SK-N-SH (cell line): ENCODE data around the gene CAPRIN2. TPM values are rescaled to one million over a fixed set of nuclear protein-coding genes. Genes with fewer than 3 reads are reported as not detected.

ENCODE experiments used
- CTCF ChIA-PET: fragments of 300-600, 350-600 bp; formaldehyde crosslinking; extraction: SDS; loops from one replicate; lab custom pipeline; 2021; lab: Yijun Ruan, JAX
- POLR2A ChIA-PET: fragments of 350-600 bp; sonication (Branson Sonifier 250); formaldehyde crosslinking; extraction: SDS; loops from one replicate; lab custom pipeline; 2020; ENCODE audit warnings: antibody characterized with exemption, inconsistent platforms; lab: Yijun Ruan, JAX
- DNase-seq: peaks from one replicate; pipeline ENCODE4 v3.0.0; 2012
- H2AFZ ChIP-seq: fragments of 200-600 bp; sonication (generic); 2 replicates; pipeline ENCODE4 v1.8.1; 2016; ENCODE audit warnings: antibody characterized with exemption, mild to moderate bottlenecking, low read depth
- H3F3A ChIP-seq: fragments of 200-600 bp; sonication (generic); replicated peaks from 2 replicates; pipeline ENCODE3; 2016; ENCODE audit warnings: antibody characterized with exemption, mild to moderate bottlenecking; ENCODE audit not compliant: insufficient read depth
- H3K27ac ChIP-seq, 2 experiments: fragments of 200-500 bp in 1 of 2; fragments of 200-600 bp in 1 of 2; sonication (Bioruptor generic) in 1 of 2; sonication (generic), shearing (Covaris generic) in 1 of 2; 2 replicates each; pipeline versions ENCODE4 v1.5.1 to v1.6.1; 2014 to 2016; ENCODE audit warnings: low read depth in 2 of 2, inconsistent platforms in 1 of 2, low read length in 1 of 2, mild to moderate bottlenecking in 1 of 2, mixed read lengths in 1 of 2
- H3K27me3 ChIP-seq: fragments of 200-600 bp; sonication (generic), shearing (Covaris generic); 2 replicates; pipeline ENCODE4 v1.6.1; 2016; ENCODE audit warnings: mixed run types; ENCODE audit not compliant: insufficient read depth
- H3K36me3 ChIP-seq, 2 experiments: fragments of 200-500 bp in 1 of 2; fragments of 200-600 bp in 1 of 2; sonication (Bioruptor generic) in 1 of 2; sonication (generic) in 1 of 2; replicated peaks in 1 of 2; 2 replicates each; pipeline versions ENCODE3 to v1.5.1; 2014 to 2016; ENCODE audit warnings: low read length in 1 of 2, mild to moderate bottlenecking in 1 of 2; ENCODE audit not compliant: insufficient read depth in 2 of 2, control insufficient read depth in 1 of 2
- H3K4me1 ChIP-seq, 2 experiments: fragments of 200-500 bp in 1 of 2; fragments of 200-600 bp in 1 of 2; sonication (Bioruptor generic) in 1 of 2; sonication (generic), shearing (Covaris generic) in 1 of 2; 2 replicates each; pipeline versions ENCODE4 v1.5.1 to v1.6.1; 2014 to 2016; ENCODE audit warnings: low read depth in 1 of 2, low read length in 1 of 2, mixed run types in 1 of 2; ENCODE audit not compliant: insufficient read depth in 2 of 2, control insufficient read depth in 1 of 2
- H3K4me2 ChIP-seq: fragments of 200-600 bp; sonication (generic), shearing (Covaris generic); 2 replicates; pipeline ENCODE4 v1.6.1; 2017; ENCODE audit warnings: mixed run types
- H3K4me3 ChIP-seq, 2 experiments: fragments of 200-500 bp in 1 of 2; fragments of 200-600 bp in 1 of 2; sonication (Bioruptor generic) in 1 of 2; sonication (generic), shearing (Covaris generic) in 1 of 2; 2 replicates each; pipeline versions ENCODE4 v1.5.1 to v1.8.1; 2014 to 2016; ENCODE audit warnings: low read depth in 2 of 2, inconsistent platforms in 1 of 2, low read length in 1 of 2, mild to moderate bottlenecking in 1 of 2, mixed read lengths in 1 of 2, moderate library complexity in 1 of 2
- H3K79me2 ChIP-seq: fragments of 200-600 bp; sonication (generic); 2 replicates; pipeline ENCODE4 v1.8.1; 2017; ENCODE audit warnings: mild to moderate bottlenecking; ENCODE audit not compliant: insufficient read depth
- H3K9ac ChIP-seq: fragments of 200-600 bp; sonication (generic); 2 replicates; pipeline ENCODE4 v1.6.1; 2017; ENCODE audit warnings: mixed run types
- H3K9me2 ChIP-seq: fragments of 200-600 bp; sonication (generic); 2 replicates; pipeline ENCODE4 v1.6.1; 2017; ENCODE audit warnings: mixed run types
- H3K9me3 ChIP-seq: fragments of 200-600 bp; sonication (generic); 2 replicates; pipeline ENCODE4 v1.6.1; 2017; ENCODE audit warnings: mixed run types, mild to moderate bottlenecking, moderate library complexity
- H4K20me1 ChIP-seq: fragments of 200-600 bp; sonication (generic); 2 replicates; pipeline ENCODE4 v1.6.1; 2017; ENCODE audit warnings: mild to moderate bottlenecking, mixed run types; ENCODE audit not compliant: insufficient read depth
- CHD2 ChIP-seq: fragments of 150-350 bp; IDR thresholded peaks from 2 replicates; pipeline ENCODE4 v1.6.1; 2018; ENCODE audit warnings: low read length; ENCODE audit not compliant: partially characterized antibody
- CTCF ChIP-seq: fragments of 200-600 bp; sonication (generic); IDR thresholded peaks from 2 replicates; pipeline ENCODE4 v1.6.1; 2017; ENCODE audit warnings: antibody characterized with exemption, mild to moderate bottlenecking, moderate library complexity
- ELF1 ChIP-seq: IDR thresholded peaks from 2 replicates; pipeline ENCODE4 v1.4.0; 2012
- EZH2phosphoT487 ChIP-seq: fragments of 200-600 bp; sonication (generic); IDR thresholded peaks from 2 replicates; pipeline ENCODE4 v1.6.1; 2017; ENCODE audit warnings: low read depth, mixed run types, mild to moderate bottlenecking, antibody characterized with exemption, moderate library complexity, borderline replicate concordance
- FOXJ3 ChIP-seq: sonication (generic); formaldehyde crosslinking; IDR thresholded peaks from 2 replicates; pipeline ENCODE4 v1.5.1; 2020; ENCODE audit warnings: mild to moderate bottlenecking, missing genetic modification reagents
- FOXM1 ChIP-seq: IDR thresholded peaks from 2 replicates; pipeline ENCODE4 v1.4.0; 2012; ENCODE audit warnings: low read depth, mild to moderate bottlenecking
- JUND ChIP-seq: IDR thresholded peaks from 2 replicates; pipeline ENCODE4 v1.4.0; 2012
- MEF2A ChIP-seq: IDR thresholded peaks from 2 replicates; pipeline ENCODE4 v1.4.0; 2012; ENCODE audit warnings: low read depth, borderline replicate concordance
- MXI1 ChIP-seq: IDR thresholded peaks from 2 replicates; pipeline ENCODE4 v1.6.1; 2012; ENCODE audit warnings: mild to moderate bottlenecking, low read depth, low read length, improper control_type of control experiment
- NRF1 ChIP-seq: IDR thresholded peaks from 2 replicates; pipeline ENCODE4 v1.6.1; 2012; ENCODE audit warnings: low read depth, mild to moderate bottlenecking, low read length
- PBX3 ChIP-seq: IDR thresholded peaks from 2 replicates; pipeline ENCODE4; 2012
- POLR2AphosphoS5 ChIP-seq: IDR thresholded peaks from 2 replicates; pipeline ENCODE4 v1.6.1; 2012; ENCODE audit warnings: low read depth, low read length
- RAD21 ChIP-seq: IDR thresholded peaks from 2 replicates; pipeline ENCODE4 v1.6.1; 2012; ENCODE audit warnings: mild to moderate bottlenecking, low read length
- RFX5 ChIP-seq: IDR thresholded peaks from 2 replicates; pipeline ENCODE4 v1.6.1; 2012; ENCODE audit warnings: mild to moderate bottlenecking, improper control_type of control experiment, low read length
- TCF12 ChIP-seq: IDR thresholded peaks from 2 replicates; pipeline ENCODE4 v1.4.0; 2012
- YY1 ChIP-seq: IDR thresholded peaks from 2 replicates; pipeline ENCODE4 v1.4.0; 2012; ENCODE audit warnings: low read depth, mild to moderate bottlenecking
- ZBTB33 ChIP-seq: IDR thresholded peaks from 2 replicates; pipeline ENCODE4 v1.4.0; 2012; ENCODE audit warnings: low read depth, borderline replicate concordance
- WGBS: methylation state at CpG from one replicate; pipeline ENCODE4 v1.1.6; 2017; ENCODE audit warnings: low lambda C conversion rate; 5-methylcytosine and 5-hydroxymethylcytosine counted together
- polyA plus RNA-seq, 3 experiments: library from polyadenylated mRNA; depleted of rRNA; stranded (reverse); fragments of >200 nt; gene quantifications; 2 replicates each; pipeline ENCODE4 v1.2.3, GENCODE V29; 2012
- TF ChIP-seq, protein P1 (sequence below): IDR thresholded peaks from 2 replicates; pipeline ENCODE4 v1.4.0; 2012; ENCODE audit warnings: low read depth

The CAPRIN2 gene
- polyA plus RNA-seq, 1 of the 3 experiments (the other 2 are of a cell fraction): 21.4 TPM

GRCh38 chr12:30782316-30783173 is 27.8 kb upstream of the CAPRIN2 start:
- Histone ChIP-seq H3F3A (no peaks in the 10 kb centered on the region), H3K9ac (no peak overlapping the region), H3K4me3 (no peak overlapping the region), H2AFZ (no peak overlapping the region), H3K4me1 (no peaks in the 10 kb centered on the region), H3K9me2 (no peaks in the 10 kb centered on the region), H3K36me3 (no peaks in the 10 kb centered on the region), H3K27me3 (no peaks in the 10 kb centered on the region), H3K79me2 (no peaks in the 10 kb centered on the region), H3K4me2 (no peak overlapping the region), H3K9me3 (no peaks in the 10 kb centered on the region; the same call in 1 of the 2 replicates), H4K20me1 (no peaks in the 10 kb centered on the region), H3K27ac (no peak overlapping the region)
- WGBS: 46% methylated on average over 3 of the region's 3 CpGs
- TF ChIP-seq EZH2phosphoT487 (no peak), NRF1 (no peak), ELF1 (no peak), JUND (no peak), FOXJ3 (CRISPR knock-in tag) (no peak), TCF12 (no peak), MXI1 (no peak), CHD2 (no peak), RAD21 (no peak), RFX5 (no peak), CTCF (no peak), PBX3 (no peak), FOXM1 (no peak), MEF2A (no peak), YY1 (no peak)
- TF ChIP-seq, protein P1, sequence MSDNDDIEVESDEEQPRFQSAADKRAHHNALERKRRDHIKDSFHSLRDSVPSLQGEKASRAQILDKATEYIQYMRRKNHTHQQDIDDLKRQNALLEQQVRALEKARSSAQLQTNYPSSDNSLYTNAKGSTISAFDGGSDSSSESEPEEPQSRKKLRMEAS: no peak
- DNase-seq: no peak
- POLR2A ChIA-PET: no interaction called here
- CTCF ChIA-PET: no interaction called here

GRCh38 chr12:30779578-30779977 is 24.8 kb upstream of the CAPRIN2 start:
- ChIA-PET CTCF (no interaction called here), POLR2A (no interaction called here)
- Histone ChIP-seq H3K4me2 (no peak overlapping the region), H3K4me1 (no peaks in the 10 kb centered on the region), H3K9me2 (no peaks in the 10 kb centered on the region), H3K27ac (no peak overlapping the region), H3K4me3 (no peak overlapping the region), H3K9me3 (peaks cover under 1% of the 10 kb centered on the region; the same call in 1 of the 2 replicates), H2AFZ (no peak overlapping the region), H3K36me3 (no peaks in the 10 kb centered on the region), H3K79me2 (no peaks in the 10 kb centered on the region), H3F3A (no peaks in the 10 kb centered on the region), H3K9ac (no peak overlapping the region), H4K20me1 (no peaks in the 10 kb centered on the region), H3K27me3 (no peaks in the 10 kb centered on the region)
- 65% methylated on average over 2 of the region's 5 CpGs for WGBS
- no peak for DNase-seq
- no peak for TF ChIP-seq ZBTB33
- no peak for TF ChIP-seq CHD2
- TF ChIP-seq POLR2AphosphoS5: no peak
- TF ChIP-seq CTCF: no peak
- TF ChIP-seq FOXM1: no peak
